H1 (cell line): Measurements from ENCODE around the gene MXRA7. TPM values are rescaled to one million over a fixed set of nuclear protein-coding genes. Genes with fewer than 3 reads are reported as not detected.

Experiments
- ATF3 ChIP-seq: IDR thresholded peaks from 2 replicates; pipeline ENCODE4 v1.6.1; 2011; ENCODE audit warnings: low read depth, mild to moderate bottlenecking, low read length; ENCODE audit not compliant: insufficient read depth
- JUND ChIP-seq: IDR thresholded peaks from 2 replicates; pipeline ENCODE4 v1.6.1; 2011; ENCODE audit warnings: mild to moderate bottlenecking, improper control_type of control experiment, low read length
- MAX ChIP-seq: IDR thresholded peaks from 2 replicates; pipeline ENCODE4 v1.6.1; 2012; ENCODE audit warnings: inconsistent platforms
- POLR2AphosphoS5 ChIP-seq: IDR thresholded peaks from 2 replicates; pipeline ENCODE4 v1.6.1; 2011; ENCODE audit warnings: low read depth, low read length
- RBBP5 ChIP-seq: IDR thresholded peaks from 2 replicates; pipeline ENCODE4 v1.7.1; 2012; ENCODE audit warnings: low read depth, mild to moderate bottlenecking, inconsistent platforms, low read length, moderate library complexity, borderline replicate concordance
- SAP30 ChIP-seq: fragments of 300-600 bp; sonication (generic); IDR thresholded peaks from 2 replicates; pipeline ENCODE4 v1.7.1; 2012; ENCODE audit warnings: low read length, moderate library complexity, mild to moderate bottlenecking, inconsistent platforms; ENCODE audit not compliant: insufficient read depth, insufficient replicate concordance
- SIN3A ChIP-seq, 2 experiments: IDR thresholded peaks in 1 of 2; conservative IDR thresholded peaks in 1 of 2; 2 replicates each; pipeline ENCODE4 v1.6.1; 2011 to 2012; ENCODE audit warnings: low read length in 2 of 2, improper control_type of control experiment in 1 of 2, low read depth in 1 of 2, mild to moderate bottlenecking in 1 of 2
- SP1 ChIP-seq: IDR thresholded peaks from 2 replicates; pipeline ENCODE4 v1.6.1; 2011; ENCODE audit warnings: low read depth, low read length
- SP2 ChIP-seq: IDR thresholded peaks from 2 replicates; pipeline ENCODE4 v1.6.1; 2012; ENCODE audit warnings: mild to moderate bottlenecking, low read length, inconsistent platforms
- SRF ChIP-seq: IDR thresholded peaks from 2 replicates; pipeline ENCODE4 v1.6.1; 2011; ENCODE audit warnings: mild to moderate bottlenecking, low read depth, low read length, moderate library complexity
- TAF7 ChIP-seq: optimal IDR thresholded peaks from 2 replicates; pipeline ENCODE3; 2011; ENCODE audit warnings: low read depth, mild to moderate bottlenecking, inconsistent platforms, low read length, moderate library complexity, borderline replicate concordance
- TEAD4 ChIP-seq: IDR thresholded peaks from 2 replicates; pipeline ENCODE4 v1.6.1; 2012; ENCODE audit warnings: low read depth, low read length, inconsistent platforms, mixed read lengths
- USF2 ChIP-seq: IDR thresholded peaks from 2 replicates; pipeline ENCODE4 v1.6.1; 2011; ENCODE audit warnings: low read length, improper control_type of control experiment
- polyA plus RNA-seq, 7 experiments: library from polyadenylated mRNA; depleted of rRNA in 3 of 7; stranded (reverse) in 5 of 7; unstranded in 2 of 7; fragments of >200 nt in 5 of 7; fragments of 200-250 nt in 2 of 7; gene quantifications; 1 replicate in 5 of 7; 2 replicates in 1 of 7; 4 replicates in 1 of 7; pipeline versions ENCODE4 v1.2.1 to v1.2.3, GENCODE V29; 2011 to 2013; ENCODE audit warnings: missing spikeins in 2 of 7, mixed read lengths in 2 of 7
- total RNA-seq: library from RNA; stranded (reverse); fragmentation: NEBNext Ultra II Directional; extraction: Animal tissue kit (Norgen Biotek cat#: 25700); gene quantifications from 2 replicates; pipeline ENCODE4 v1.2.1, GENCODE V29; 2021

Gene MXRA7
- total and polyA plus RNA-seq, 2 of the 8 experiments (the other 6 are each of a cell fraction or from before 2014, with no cell fraction given), result 17.8 to 26.6 TPM

- TF ChIP-seq POLR2AphosphoS5 (peak; percentile 68; the same call in 1 of the 2 replicates), JUND (peak; percentile 87), TEAD4 (peak; percentile 20), SRF (0 out of 2 replicates have a peak, but pooled peaks have one; percentile 8), ATF3 (peak; percentile 90), SP2 (no peak), MAX (peak; percentile 64), SP1 (peak; percentile 57), TAF7 (peak; percentile 60), SIN3A (conservative IDR thresholded peaks at IDR 0.05 in 1 of 2, IDR thresholded peaks at IDR 0.05 in 1 of 2; ENCODE audit: low read depth in 1 of 2, low read length in 2 of 2) (peak in 1 of 2 experiments; percentile 96; a peak in 2 of 4 replicates), RBBP5 (no peak; the same call in 1 of the 2 replicates), USF2 (peak; percentile 96), SAP30 (peak; percentile 66)
Observed at GRCh38 chr17:76737676-76738467, 27.1 kb upstream of the MXRA7 start, which contains the start of gene MFSD11 (continued).
